Smooth muscle cell of trachea (primary cell): ENCODE results near the gene SKIL. TPM values are rescaled to one million over a fixed set of nuclear protein-coding genes. Genes with fewer than 3 reads are reported as not detected.

Experiments
- total RNA-seq: library from RNA; depleted of rRNA; stranded (reverse); fragments of >200 nt; gene quantifications from 2 replicates; pipeline ENCODE4 v1.2.1, GENCODE V29; 2014

The SKIL gene
- total RNA-seq, result 30.1 and 36.9 TPM in 2 replicates

GRCh38 chr3:170357176-170358041, at the start of gene SKIL:
TSS of gene SKIL (plus strand) at chr3:170357715. CDS start at chr3:170360332, 2,617 bp downstream.

GRCh38 chr3:170418422-170419398, 61.2 kb downstream of the SKIL start, which contains the start of gene CLDN11:
TSS of gene CLDN11 (plus strand) at chr3:170418868. CDS start at chr3:170419067, 199 bp downstream.

Other genes starting within 250 kb of the SKIL start
- 31.4 and 32.4 TPM in 2 replicates for gene PHC3, start 176.0 kb upstream of the SKIL start, total RNA-seq
- gene PRKCI, start 135.3 kb upstream of the SKIL start, total RNA-seq, result 60.4 and 74.5 TPM in 2 replicates
- gene CLDN11, start 61.2 kb downstream of the SKIL start, total RNA-seq, result 211 and 779 TPM in 2 replicates
- gene SLC7A14, start 228.4 kb downstream of the SKIL start, total RNA-seq, result 3.3 and 7.4 TPM in 2 replicates